OCI-LY7 (cell line): Measurements from ENCODE around the gene LRRC18. TPM values are rescaled to one million over a fixed set of nuclear protein-coding genes. Genes with fewer than 3 reads are reported as not detected.

Source experiments
- BruUV-seq: library from RNA; stranded (reverse); fragments of 400-500 nt; replicated peaks from 2 replicates; lab custom pipeline; 2021; lab: Mats Ljungman, UMichigan
- CTCF ChIA-PET: fragments of 300-600 bp; sonication (Branson Sonifier 250); formaldehyde crosslinking; loops from one replicate; lab custom pipeline; 2022; ENCODE audit warnings: antibody characterized with exemption; ENCODE audit not compliant: unreplicated experiment; lab: Charles Lee
- POLR2A ChIA-PET: fragments of 300-600 bp; sonication (Branson Sonifier 250); formaldehyde crosslinking; loops from one replicate; lab custom pipeline; 2022; ENCODE audit warnings: antibody characterized with exemption; lab: Charles Lee
- DNase-seq: peaks from one replicate; pipeline ENCODE4 v3.0.0-alpha.2; 2015; ENCODE audit warnings: low spot score
- H2AFZ ChIP-seq: fragments of 200-600 bp; sonication (generic), shearing (Covaris generic); 2 replicates; pipeline ENCODE4 v1.6.1; 2014; ENCODE audit warnings: mild to moderate bottlenecking, antibody characterized with exemption, low read length, moderate library complexity
- H3K27ac ChIP-seq: fragments of 200-600 bp; sonication (generic); 2 replicates; pipeline ENCODE4 v1.5.1; 2014; ENCODE audit warnings: mixed run types, low read depth, mild to moderate bottlenecking, moderate library complexity, low read length, inconsistent platforms; ENCODE audit not compliant: poor library complexity, severe bottlenecking
- H3K36me3 ChIP-seq: fragments of 200-600 bp; sonication (generic); 2 replicates; pipeline ENCODE4 v1.6.1; 2014; ENCODE audit warnings: mild to moderate bottlenecking, antibody characterized with exemption, low read length, moderate library complexity, mixed read lengths; ENCODE audit not compliant: insufficient read depth
- H3K4me1 ChIP-seq: fragments of 200-600 bp; sonication (generic); 2 replicates; pipeline ENCODE4 v1.5.1; 2014; ENCODE audit warnings: mild to moderate bottlenecking, low read length; ENCODE audit not compliant: insufficient read depth, poor library complexity, severe bottlenecking
- H3K4me2 ChIP-seq: fragments of 200-600 bp; sonication (generic); 2 replicates; pipeline ENCODE4 v1.6.1; 2014; ENCODE audit warnings: mild to moderate bottlenecking, low read length
- H3K4me3 ChIP-seq: fragments of 200-600 bp; sonication (generic); 2 replicates; pipeline ENCODE4 v1.5.1; 2014; ENCODE audit warnings: mild to moderate bottlenecking, low read depth, low read length; ENCODE audit not compliant: poor library complexity, severe bottlenecking
- H3K79me2 ChIP-seq: fragments of 200-600 bp; sonication (generic); 2 replicates; pipeline ENCODE4 v1.6.1; 2016; ENCODE audit warnings: low read depth, mild to moderate bottlenecking, low read length, moderate library complexity, mixed read lengths; ENCODE audit not compliant: insufficient read depth
- H3K9me2 ChIP-seq: fragments of 200-600 bp; sonication (generic); 2 replicates; pipeline ENCODE4 v1.6.1; 2016; ENCODE audit warnings: mild to moderate bottlenecking, low read length, mixed read lengths; ENCODE audit not compliant: insufficient read depth
- H3K9me3 ChIP-seq: fragments of 200-600 bp; sonication (generic); 2 replicates; pipeline ENCODE4 v1.6.1; 2014; ENCODE audit warnings: mild to moderate bottlenecking, mixed run types, low read length, mixed read lengths
- H4K20me1 ChIP-seq: fragments of 200-600 bp; sonication (generic); 2 replicates; pipeline ENCODE4 v1.6.1; 2014; ENCODE audit warnings: mild to moderate bottlenecking, antibody characterized with exemption, low read length, moderate library complexity, mixed read lengths; ENCODE audit not compliant: insufficient read depth
- CTCF ChIP-seq: fragments of 200-600 bp; sonication (generic); conservative IDR thresholded peaks from 2 replicates; pipeline ENCODE4 v1.5.1; 2014; ENCODE audit warnings: mild to moderate bottlenecking, antibody characterized with exemption, low read length, moderate library complexity, mixed read lengths
- EZH2phosphoT487 ChIP-seq: fragments of 200-600 bp; sonication (generic); IDR thresholded peaks from 2 replicates; pipeline ENCODE4 v1.6.1; 2018; ENCODE audit warnings: low read depth, borderline replicate concordance, mild to moderate bottlenecking, mixed run types, antibody characterized with exemption, low read length, moderate library complexity, mixed read lengths
- intact Hi-C: fragments of 100-400 bp; cut with micrococcal nuclease; formaldehyde crosslinking; loops from one replicate; pipeline ENCODE4 v1.10.0; 2022; ENCODE audit not compliant: unreplicated experiment
- total RNA-seq, 2 experiments: library from RNA; depleted of rRNA in 1 of 2; stranded (reverse); fragments of >200 nt in 1 of 2; shearing (Covaris generic) in 1 of 2; gene quantifications; 2 replicates each; pipeline ENCODE4 v1.2.3, GENCODE V29; 2014 to 2022

Gene LRRC18
- total RNA-seq, 2 experiments from 2014 or later = not detected

GRCh38 chr10:48900371-48900801 lies 39.3 kb downstream of the LRRC18 start:
- no peak overlapping the region for H3K4me3 ChIP-seq
- intact Hi-C loops = no loop called here
- no TSS peak for BruUV-seq
- H3K27ac ChIP-seq = no peak overlapping the region
- H3K9me2 ChIP-seq = no peaks in the 10 kb centered on the region
- no peaks in the 10 kb centered on the region for H3K79me2 ChIP-seq
- H2AFZ ChIP-seq = no peak overlapping the region
- no peak for DNase-seq
- TF ChIP-seq EZH2phosphoT487 = no peak
- TF ChIP-seq CTCF = no peak
- POLR2A ChIA-PET = no interaction called here
- H4K20me1 ChIP-seq = no peaks in the 10 kb centered on the region
- no peaks in the 10 kb centered on the region for H3K9me3 ChIP-seq
- no peaks in the 10 kb centered on the region for H3K4me1 ChIP-seq
- peaks cover 76% of the 10 kb centered on the region for H3K36me3 ChIP-seq
- CTCF ChIA-PET = no interaction called here
- no peak overlapping the region for H3K4me2 ChIP-seq

- Histone ChIP-seq H3K4me1 (no peaks in the 10 kb centered on the region), H2AFZ (no peak overlapping the region), H3K36me3 (peaks cover 80% of the 10 kb centered on the region), H3K9me3 (no peaks in the 10 kb centered on the region), H3K9me2 (no peaks in the 10 kb centered on the region), H3K27ac (no peak overlapping the region), H4K20me1 (no peaks in the 10 kb centered on the region), H3K4me2 (no peak overlapping the region), H3K79me2 (no peaks in the 10 kb centered on the region), H3K4me3 (no peak overlapping the region)
- DNase-seq = no peak
- TF ChIP-seq EZH2phosphoT487 = no peak
- no peak for TF ChIP-seq CTCF
- intact Hi-C loops = no loop called here
- CTCF ChIA-PET = no interaction called here
- BruUV-seq = no TSS peak
- POLR2A ChIA-PET = interaction anchor here (0.7 kb wide), 2 partner anchors 38 to 169 kb away, joined by 3 read pairs; no protein-coding TSS in a partner anchor
Measured at GRCh38 chr10:48899781-48900180, 39.9 kb downstream of the LRRC18 start.

- no TSS peak for BruUV-seq
- no peaks in the 10 kb centered on the region for H3K79me2 ChIP-seq
- H4K20me1 ChIP-seq = no peaks in the 10 kb centered on the region
- no peak for DNase-seq
- no peak overlapping the region for H3K4me2 ChIP-seq
- no peaks in the 10 kb centered on the region for H3K4me1 ChIP-seq
- ChIA-PET CTCF (no interaction called here), POLR2A (interaction anchor here (0.6 to 0.9 kb wide), 2 partner anchors 138 to 320 kb away, joined by 3 to 4 read pairs; no protein-coding TSS in a partner anchor)
- no peak for TF ChIP-seq EZH2phosphoT487
- TF ChIP-seq CTCF = no peak
- H2AFZ ChIP-seq = no peak overlapping the region
- intact Hi-C loops = no loop called here
- no peaks in the 10 kb centered on the region for H3K9me3 ChIP-seq
- peaks cover 80% of the 10 kb centered on the region for H3K36me3 ChIP-seq
- no peak overlapping the region for H3K4me3 ChIP-seq
- H3K27ac ChIP-seq = no peak overlapping the region
- no peaks in the 10 kb centered on the region for H3K9me2 ChIP-seq
Measured at GRCh38 chr10:48898426-48898825, 41.2 kb downstream of the LRRC18 start.
